Astrocyte (in vitro differentiated cells and primary cell): ENCODE results near the gene PRKCA.
A peak's percentile ranks its signal among the peaks of the same experiment; 100 is the strongest.

Source experiments
- EZH2 ChIP-seq: IDR thresholded peaks from 2 replicates; pipeline ENCODE4 v1.6.1; 2012; ENCODE audit warnings: mild to moderate bottlenecking, low read length, inconsistent platforms; ENCODE audit not compliant: insufficient read depth
- TF ChIP-seq, protein P1 (sequence below): IDR thresholded peaks from 2 replicates; pipeline ENCODE4 v1.5.1; 2011; ENCODE audit warnings: low read depth, mild to moderate bottlenecking, inconsistent platforms, low read length, moderate library complexity; ENCODE audit not compliant: insufficient read depth

- TF ChIP-seq, protein P1, sequence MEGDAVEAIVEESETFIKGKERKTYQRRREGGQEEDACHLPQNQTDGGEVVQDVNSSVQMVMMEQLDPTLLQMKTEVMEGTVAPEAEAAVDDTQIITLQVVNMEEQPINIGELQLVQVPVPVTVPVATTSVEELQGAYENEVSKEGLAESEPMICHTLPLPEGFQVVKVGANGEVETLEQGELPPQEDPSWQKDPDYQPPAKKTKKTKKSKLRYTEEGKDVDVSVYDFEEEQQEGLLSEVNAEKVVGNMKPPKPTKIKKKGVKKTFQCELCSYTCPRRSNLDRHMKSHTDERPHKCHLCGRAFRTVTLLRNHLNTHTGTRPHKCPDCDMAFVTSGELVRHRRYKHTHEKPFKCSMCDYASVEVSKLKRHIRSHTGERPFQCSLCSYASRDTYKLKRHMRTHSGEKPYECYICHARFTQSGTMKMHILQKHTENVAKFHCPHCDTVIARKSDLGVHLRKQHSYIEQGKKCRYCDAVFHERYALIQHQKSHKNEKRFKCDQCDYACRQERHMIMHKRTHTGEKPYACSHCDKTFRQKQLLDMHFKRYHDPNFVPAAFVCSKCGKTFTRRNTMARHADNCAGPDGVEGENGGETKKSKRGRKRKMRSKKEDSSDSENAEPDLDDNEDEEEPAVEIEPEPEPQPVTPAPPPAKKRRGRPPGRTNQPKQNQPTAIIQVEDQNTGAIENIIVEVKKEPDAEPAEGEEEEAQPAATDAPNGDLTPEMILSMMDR, result peak; percentile 5
- no peak for TF ChIP-seq EZH2
Measured at GRCh38 chr17:66426397-66427033, 124.1 kb downstream of the PRKCA start.
